ENCODE measurements around the gene PRKACG. TPM values are rescaled to one million over a fixed set of nuclear protein-coding genes. Genes with fewer than 3 reads are reported as not detected.
A peak's percentile ranks its signal among the peaks of the same experiment; 100 is the strongest.

The PRKACG gene
- total and polyA plus RNA-seq, 4 donors: not detected

DNA sequence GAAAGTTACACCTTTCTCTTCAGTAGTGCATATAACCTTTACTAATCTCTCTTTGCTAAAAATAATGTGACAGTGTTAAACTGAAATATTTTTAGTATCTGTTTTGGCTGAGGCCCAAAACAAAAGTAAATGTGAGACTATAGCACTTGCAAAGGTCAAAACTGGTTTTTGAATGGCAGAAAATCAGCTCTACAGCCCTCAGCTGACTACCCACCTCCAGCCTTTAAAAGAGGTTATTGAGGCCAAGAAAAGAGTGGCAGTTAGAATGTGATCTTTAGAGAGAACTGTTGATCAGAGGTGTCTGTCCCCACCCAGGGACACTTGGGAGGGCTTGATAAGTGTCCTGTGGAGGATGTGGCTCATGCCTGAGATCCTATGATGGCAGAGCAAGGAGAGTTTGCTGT, 30.9 kb downstream of the PRKACG start:
- H3K4me3 ChIP-seq: no peak overlapping the region
- no peaks in the 10 kb centered on the region for H3K9me3 ChIP-seq (ENCODE audit: control insufficient read depth in 4 of 4, insufficient read depth in 3 of 4, low read length in 3 of 4)
- no peaks in the 10 kb centered on the region for H3K36me3 ChIP-seq (ENCODE audit: control insufficient read depth in 4 of 4, insufficient read depth in 4 of 4, low read length in 4 of 4)
- ATAC-seq (ENCODE audit: insufficient read depth, low FRiP score) (no peak), DNase-seq (no peak)
- peak overlapping the region in 1 of 2 donors; percentile 69 for H3K27ac ChIP-seq (ENCODE audit: low read depth in 1 of 2, low read length in 1 of 2)
- TF ChIP-seq, protein P1, sequence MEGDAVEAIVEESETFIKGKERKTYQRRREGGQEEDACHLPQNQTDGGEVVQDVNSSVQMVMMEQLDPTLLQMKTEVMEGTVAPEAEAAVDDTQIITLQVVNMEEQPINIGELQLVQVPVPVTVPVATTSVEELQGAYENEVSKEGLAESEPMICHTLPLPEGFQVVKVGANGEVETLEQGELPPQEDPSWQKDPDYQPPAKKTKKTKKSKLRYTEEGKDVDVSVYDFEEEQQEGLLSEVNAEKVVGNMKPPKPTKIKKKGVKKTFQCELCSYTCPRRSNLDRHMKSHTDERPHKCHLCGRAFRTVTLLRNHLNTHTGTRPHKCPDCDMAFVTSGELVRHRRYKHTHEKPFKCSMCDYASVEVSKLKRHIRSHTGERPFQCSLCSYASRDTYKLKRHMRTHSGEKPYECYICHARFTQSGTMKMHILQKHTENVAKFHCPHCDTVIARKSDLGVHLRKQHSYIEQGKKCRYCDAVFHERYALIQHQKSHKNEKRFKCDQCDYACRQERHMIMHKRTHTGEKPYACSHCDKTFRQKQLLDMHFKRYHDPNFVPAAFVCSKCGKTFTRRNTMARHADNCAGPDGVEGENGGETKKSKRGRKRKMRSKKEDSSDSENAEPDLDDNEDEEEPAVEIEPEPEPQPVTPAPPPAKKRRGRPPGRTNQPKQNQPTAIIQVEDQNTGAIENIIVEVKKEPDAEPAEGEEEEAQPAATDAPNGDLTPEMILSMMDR (IDR thresholded peaks at IDR 0.05; ENCODE audit: control extremely low read depth, extremely low read depth): no peak
- H3K4me1 ChIP-seq (ENCODE audit: control insufficient read depth in 5 of 5, insufficient read depth in 5 of 5, low read length in 5 of 5): peaks cover 0 to 7% (median 0%) of the 10 kb centered on the region in 5 donors
- H3K9ac ChIP-seq (ENCODE audit: insufficient read depth in 1 of 2, low read length in 2 of 2): no peak overlapping the region
- H3K27me3 ChIP-seq (ENCODE audit: control insufficient read depth in 3 of 3, insufficient read depth in 3 of 3, low read length in 2 of 3): no peaks in the 10 kb centered on the region

DNA sequence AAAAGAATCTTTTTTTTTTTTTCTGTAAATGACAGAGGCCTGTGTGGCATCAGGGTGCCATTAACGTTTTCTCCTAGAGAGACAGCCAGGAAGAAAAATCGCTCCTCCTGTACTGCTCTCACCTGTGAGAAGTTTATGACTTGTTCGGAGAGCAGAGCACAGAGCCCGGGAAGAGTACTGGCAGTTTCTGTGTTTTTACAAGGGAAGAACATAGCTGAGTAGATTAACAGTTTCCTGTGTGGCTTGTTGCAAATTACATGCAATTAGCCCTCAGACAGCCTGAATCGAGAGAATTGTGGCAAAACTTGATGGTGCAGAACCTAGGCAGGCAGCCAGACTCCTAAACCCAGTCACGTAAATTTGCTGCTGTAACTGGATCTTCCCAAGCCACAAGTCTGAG, 32.1 kb downstream of the PRKACG start:
- ATAC-seq (ENCODE audit: insufficient read depth, low FRiP score): no peak
- Histone ChIP-seq H3K27me3 (ENCODE audit: control insufficient read depth in 3 of 3, insufficient read depth in 3 of 3, low read length in 2 of 3) (no peaks in the 10 kb centered on the region), H3K9ac (ENCODE audit: insufficient read depth in 1 of 2, low read length in 2 of 2) (no peak overlapping the region), H3K4me1 (ENCODE audit: control insufficient read depth in 5 of 5, insufficient read depth in 5 of 5, low read length in 5 of 5) (peaks cover 0 to 7% (median 0%) of the 10 kb centered on the region in 5 donors), H3K27ac (ENCODE audit: low read depth in 1 of 2, low read length in 1 of 2) (peak overlapping the region in 1 of 2 donors; percentile 73), H3K9me3 (ENCODE audit: control insufficient read depth in 4 of 4, insufficient read depth in 3 of 4, low read length in 3 of 4) (no peaks in the 10 kb centered on the region), H3K36me3 (ENCODE audit: control insufficient read depth in 4 of 4, insufficient read depth in 4 of 4, low read length in 4 of 4) (no peaks in the 10 kb centered on the region), H3K4me3 (no peak overlapping the region)
- WGBS, 2 donors: 18 to 54% methylated on average over 6 of the region's 6 CpGs
- TF ChIP-seq, protein P1 (IDR thresholded peaks at IDR 0.05; ENCODE audit: control extremely low read depth, extremely low read depth): no peak
- no peak for DNase-seq

- WGBS, 2 donors: 61 to 80% methylated on average over 3 of the region's 3 CpGs
- Histone ChIP-seq H3K9ac (ENCODE audit: insufficient read depth in 1 of 2, low read length in 2 of 2) (no peak overlapping the region), H3K4me3 (no peak overlapping the region), H3K27me3 (ENCODE audit: control insufficient read depth in 3 of 3, insufficient read depth in 3 of 3, low read length in 2 of 3) (no peaks in the 10 kb centered on the region), H3K27ac (ENCODE audit: low read depth in 1 of 2, low read length in 1 of 2) (peak overlapping the region in 1 of 2 donors; percentile 75), H3K9me3 (ENCODE audit: control insufficient read depth in 4 of 4, insufficient read depth in 3 of 4, low read length in 3 of 4) (no peaks in the 10 kb centered on the region), H3K36me3 (ENCODE audit: control insufficient read depth in 4 of 4, insufficient read depth in 4 of 4, low read length in 4 of 4) (no peaks in the 10 kb centered on the region), H3K4me1 (ENCODE audit: control insufficient read depth in 5 of 5, insufficient read depth in 5 of 5, low read length in 5 of 5) (peaks cover 0 to 7% (median 0%) of the 10 kb centered on the region in 5 donors)
- peak; percentile 30 for ATAC-seq (ENCODE audit: insufficient read depth, low FRiP score)
- no peak for DNase-seq
- TF ChIP-seq, protein P1 (IDR thresholded peaks at IDR 0.05; ENCODE audit: control extremely low read depth, extremely low read depth): no peak
Observed at GRCh38 chr9:68980341-68980914, 33.5 kb downstream of the PRKACG start.
